HG02885 (cell line): ENCODE data around the gene TMA16.
"Not testable (repeated sequence)": the region's sequence is repeated elsewhere in the genome, so short reads cannot be mapped to it uniquely, and the experiment has no call there.

ENCODE experiments used
- ATAC-seq: cut with Tn5 transposase; IDR thresholded peaks from one replicate; pipeline ENCODE4 v1.9.1; 2021; ENCODE audit warnings: mild to moderate bottlenecking; ENCODE audit not compliant: unreplicated experiment, poor library complexity

TMA16 gene

DNA sequence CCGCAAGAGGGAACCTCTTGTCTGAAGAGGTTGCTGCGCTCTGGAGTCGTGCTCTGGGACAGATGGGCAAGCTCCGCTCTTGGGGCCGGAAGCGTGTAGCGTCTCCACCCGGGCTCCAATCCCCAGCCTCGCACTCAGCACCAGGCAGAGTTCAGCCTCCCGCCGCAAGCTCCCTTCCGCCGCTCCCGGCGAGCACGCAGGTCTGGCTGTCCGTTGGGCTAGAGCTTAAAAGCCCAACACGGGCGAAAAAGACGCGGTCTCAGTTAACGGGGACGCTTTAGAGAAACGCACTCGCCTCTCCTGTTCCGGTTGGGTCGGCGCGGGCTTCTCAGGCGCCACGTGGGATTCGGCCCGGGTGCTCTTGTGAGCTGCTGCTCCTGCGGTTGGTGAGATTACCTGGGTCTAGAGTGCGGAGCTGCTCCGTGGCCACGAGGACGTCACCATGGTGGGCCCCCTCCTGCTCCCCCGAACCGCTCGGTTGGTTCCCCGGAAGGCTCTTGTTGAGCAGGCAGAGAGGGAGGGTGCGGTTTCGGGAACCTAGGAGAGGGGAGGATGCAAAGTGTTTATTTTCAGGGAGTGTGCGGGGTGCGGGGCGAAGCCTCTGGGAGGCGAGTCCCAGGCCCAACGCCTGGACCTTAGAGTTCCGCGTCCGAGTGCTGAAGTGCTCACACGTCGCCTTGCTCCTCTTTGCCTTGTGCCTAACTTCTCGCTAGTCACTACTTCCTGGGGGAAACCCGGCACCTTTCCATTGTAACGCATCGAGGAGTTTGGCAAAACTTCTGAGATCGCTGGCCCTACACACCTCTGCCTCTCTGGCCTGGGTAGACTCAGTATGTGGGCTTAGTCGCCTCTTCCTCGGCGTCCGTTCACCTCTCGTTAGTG lies at the start of gene TMA16:
Gene TMA16, plus strand, starts transcription at position 331 of the 882 bp plus-strand sequence. Its CDS starts 112 bp downstream, at position 443.
- ATAC-seq = peak; percentile 78

DNA sequence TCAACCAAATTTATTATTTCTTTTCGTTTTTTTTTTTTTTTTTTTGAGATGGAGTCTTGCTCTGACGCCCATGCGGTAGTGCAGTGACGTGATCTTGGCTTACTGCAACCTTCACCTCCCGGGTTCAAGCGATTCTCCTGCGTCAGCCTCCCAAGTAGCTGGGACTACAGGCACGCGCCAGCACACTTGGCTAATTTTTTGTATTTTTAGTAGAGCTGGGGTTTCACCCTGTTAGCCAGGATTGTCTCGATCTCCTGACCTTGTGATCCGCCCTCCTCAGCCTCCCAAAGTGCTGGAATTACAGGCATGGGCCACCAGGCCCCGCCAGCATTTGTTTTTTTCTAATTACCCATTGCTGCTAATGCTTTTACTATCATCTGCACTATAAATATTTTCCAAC lies 47.5 kb upstream of the TMA16 start:
- not testable (repeated sequence) for ATAC-seq

DNA sequence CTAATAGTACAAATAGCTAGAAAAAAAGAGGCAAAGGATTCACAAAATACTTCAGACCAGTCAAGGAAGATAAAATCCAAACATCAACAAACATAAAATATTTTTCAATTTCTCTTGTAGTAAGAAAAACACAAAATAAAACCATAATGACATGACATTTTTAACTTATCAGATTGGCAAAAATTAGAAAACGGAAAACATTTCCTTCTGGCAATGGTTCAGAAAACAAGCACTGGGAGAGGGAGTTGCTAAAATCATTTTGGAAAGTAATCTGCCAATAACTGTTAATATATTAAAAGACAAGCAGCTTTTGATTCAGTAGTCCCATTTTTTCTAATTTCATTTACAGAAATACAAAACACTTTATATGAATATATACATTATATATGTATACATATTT lies 47.0 kb upstream of the TMA16 start:
- ATAC-seq = no peak

- no peak for ATAC-seq
Observed at GRCh38 chr4:163448540-163449203, 45.8 kb upstream of the TMA16 start.

DNA sequence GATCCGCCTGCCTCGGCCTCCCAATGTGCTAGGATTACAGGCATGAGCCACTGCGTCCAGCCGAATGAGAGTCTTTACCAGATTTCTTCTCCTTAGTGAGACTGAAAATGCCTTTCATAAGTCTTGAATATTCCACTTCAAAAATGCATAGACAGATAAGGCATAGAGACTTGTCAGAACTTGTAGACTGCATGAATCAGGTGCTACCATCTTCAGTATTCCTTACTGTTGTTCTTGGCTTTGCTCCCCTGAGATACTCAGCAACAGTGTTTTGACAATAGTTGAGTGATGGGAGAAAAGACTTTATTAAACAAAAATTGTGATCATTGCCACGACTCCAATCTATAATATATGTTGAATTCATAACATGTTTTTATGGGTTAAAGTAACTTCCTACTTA lies 31.9 kb upstream of the TMA16 start:
- ATAC-seq = no peak

DNA sequence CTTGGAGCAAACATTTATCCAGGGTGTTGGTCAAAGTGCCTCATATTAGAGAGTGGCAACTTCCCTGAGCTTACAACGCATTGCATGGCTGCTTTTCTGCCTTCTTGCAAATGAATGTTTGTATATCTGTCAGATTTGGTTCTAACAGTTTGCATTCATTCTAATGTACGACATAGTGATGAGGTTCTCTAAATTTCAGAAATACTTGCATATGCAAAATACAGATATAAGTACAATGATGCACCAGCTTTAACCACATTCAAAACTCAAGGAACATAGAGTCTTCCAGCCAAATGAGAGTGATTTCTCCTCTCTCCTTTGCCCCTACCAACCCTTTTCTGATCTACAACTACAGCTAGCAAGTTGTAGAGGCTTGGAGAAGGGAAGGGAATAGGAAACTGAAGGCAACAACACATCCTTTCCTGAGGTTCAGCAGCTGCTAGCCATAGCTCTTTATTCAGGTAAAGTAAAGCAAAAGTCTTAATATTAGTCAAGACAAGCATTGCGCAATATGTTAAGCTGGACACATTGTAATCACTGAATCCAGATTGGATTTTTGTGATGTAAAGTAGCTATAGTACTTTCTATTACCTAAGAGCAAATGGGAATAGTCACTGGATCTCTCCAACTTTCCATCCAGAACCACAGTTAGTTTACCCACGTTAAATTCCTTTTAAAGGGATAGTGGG lies 27.3 kb upstream of the TMA16 start:
- ATAC-seq = no peak

DNA sequence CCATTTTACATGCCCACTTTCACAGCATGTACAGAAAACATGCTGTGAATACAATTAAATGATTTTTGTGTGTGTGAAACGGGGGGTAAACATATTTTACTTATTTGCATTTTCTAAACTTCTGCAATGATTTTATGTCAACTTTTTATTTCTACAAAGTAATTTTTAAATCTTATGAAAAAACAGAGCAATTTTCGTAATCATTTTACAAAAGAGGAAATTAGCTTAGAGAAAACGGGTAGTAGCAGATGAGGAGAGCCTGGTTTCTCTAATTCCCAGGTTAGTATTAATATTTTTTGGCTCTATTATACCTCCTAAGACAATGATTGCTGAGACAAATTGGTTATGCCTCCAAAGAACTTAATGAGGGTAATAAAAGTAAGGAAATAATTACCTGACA lies 24.1 kb upstream of the TMA16 start:
- no peak for ATAC-seq

- ATAC-seq = no peak
Observed at GRCh38 chr4:163473130-163473529, 21.4 kb upstream of the TMA16 start.

DNA sequence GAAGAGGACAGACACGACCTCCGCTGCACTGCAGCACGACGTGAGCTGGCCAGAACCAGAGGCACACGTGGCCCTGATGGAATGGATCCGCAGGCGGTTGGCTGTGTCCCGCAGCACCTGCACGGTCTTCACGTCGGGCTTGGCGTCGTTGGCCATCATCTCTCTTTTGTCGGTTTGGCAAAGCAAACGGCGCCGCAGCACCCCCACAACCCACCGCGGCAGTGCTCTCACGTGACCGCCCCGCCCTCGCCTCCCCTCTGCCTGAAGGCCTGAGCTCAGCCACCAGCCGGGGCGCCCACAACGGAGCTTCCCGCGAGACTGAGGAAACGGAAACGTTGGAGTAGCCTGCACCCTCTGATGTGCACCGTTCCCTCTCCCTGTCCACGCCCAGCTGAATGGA lies 20.9 kb upstream of the TMA16 start, which contains the start of gene TKTL2:
Gene TKTL2, minus strand, starts transcription at position 179 of the 400 bp plus-strand sequence. Its CDS starts 20 bp downstream, at position 159.
- ATAC-seq = no peak

- no peak for ATAC-seq
Observed at GRCh38 chr4:163474027-163474426, 20.5 kb upstream of the TMA16 start.

DNA sequence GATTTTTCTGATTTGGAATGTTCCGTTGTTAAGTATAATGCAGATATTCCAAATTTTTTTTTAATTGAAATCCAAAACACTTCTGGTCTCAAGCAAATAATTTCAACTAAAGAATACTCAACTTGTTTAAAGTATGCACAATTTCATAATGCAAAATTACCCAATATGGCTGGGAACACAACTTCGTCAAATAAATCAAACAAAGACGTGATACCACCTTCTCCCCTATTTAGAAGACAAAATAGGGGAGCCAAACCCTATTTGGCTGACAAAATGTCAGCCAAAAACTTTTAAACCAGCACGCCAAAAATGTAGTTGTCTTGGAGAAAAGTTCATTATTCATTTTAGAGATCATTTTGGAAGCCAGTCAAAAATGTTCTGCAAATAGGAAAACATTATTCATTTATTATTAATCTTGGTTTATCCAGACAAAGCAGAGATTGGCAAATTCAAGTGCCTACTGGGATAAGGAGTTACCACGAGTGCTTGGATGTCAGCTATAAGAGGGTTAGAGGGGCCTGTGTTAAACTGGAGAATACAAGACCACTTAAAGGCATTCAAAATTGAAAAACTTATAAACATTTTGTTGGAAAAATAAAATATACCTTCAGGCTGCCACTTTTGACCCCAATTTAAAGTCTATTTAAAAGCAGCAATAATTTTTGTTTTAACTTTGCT lies 17.6 kb upstream of the TMA16 start:
- ATAC-seq = no peak

- ATAC-seq = peak; percentile 82
Observed at GRCh38 chr4:163482190-163482589, 12.3 kb upstream of the TMA16 start.

DNA sequence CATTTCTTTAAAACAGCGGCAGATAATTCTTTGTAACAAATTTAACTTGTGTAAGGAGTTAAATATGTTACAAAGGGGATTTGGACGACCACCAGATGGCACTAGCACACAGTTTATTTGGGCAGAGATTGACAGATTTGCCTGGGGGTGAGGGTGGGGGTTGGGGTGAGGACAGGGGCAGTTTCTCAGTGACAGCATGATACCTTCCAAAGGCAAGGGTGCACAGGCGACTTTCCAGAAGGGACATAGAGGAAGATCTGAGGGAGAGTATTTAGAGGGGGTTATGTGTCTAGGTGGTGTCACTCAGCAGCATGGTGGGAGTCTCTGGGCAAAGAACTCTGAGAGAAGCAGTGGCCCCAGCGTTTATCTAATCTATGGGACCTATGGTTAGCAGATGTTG lies 9.6 kb upstream of the TMA16 start:
- ATAC-seq = peak; percentile 54

DNA sequence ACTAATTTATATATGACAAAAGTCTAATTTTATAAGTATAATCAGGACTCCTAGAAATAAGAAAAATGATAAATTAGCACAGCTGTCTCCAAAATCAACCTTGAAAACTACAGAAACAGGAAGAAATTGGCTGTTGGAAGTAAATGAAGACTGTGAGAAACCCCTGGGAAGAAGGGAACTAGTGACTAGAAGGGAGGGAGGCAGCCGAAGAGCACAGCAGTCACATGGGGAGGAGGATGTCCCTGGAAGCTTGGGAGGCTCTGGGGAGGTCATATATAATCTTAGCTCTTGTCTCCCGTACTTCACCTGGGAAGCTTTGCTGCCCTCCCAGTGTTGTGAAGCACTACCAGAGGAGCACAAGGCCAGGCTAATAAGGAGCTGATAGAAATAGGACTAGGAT lies 8.9 kb upstream of the TMA16 start:
- ATAC-seq = no peak

GRCh38 chr4:163486321-163486720 lies 8.2 kb upstream of the TMA16 start:
- ATAC-seq = no peak

GRCh38 chr4:163489929-163490328 lies 4.6 kb upstream of the TMA16 start:
- ATAC-seq = no peak

DNA sequence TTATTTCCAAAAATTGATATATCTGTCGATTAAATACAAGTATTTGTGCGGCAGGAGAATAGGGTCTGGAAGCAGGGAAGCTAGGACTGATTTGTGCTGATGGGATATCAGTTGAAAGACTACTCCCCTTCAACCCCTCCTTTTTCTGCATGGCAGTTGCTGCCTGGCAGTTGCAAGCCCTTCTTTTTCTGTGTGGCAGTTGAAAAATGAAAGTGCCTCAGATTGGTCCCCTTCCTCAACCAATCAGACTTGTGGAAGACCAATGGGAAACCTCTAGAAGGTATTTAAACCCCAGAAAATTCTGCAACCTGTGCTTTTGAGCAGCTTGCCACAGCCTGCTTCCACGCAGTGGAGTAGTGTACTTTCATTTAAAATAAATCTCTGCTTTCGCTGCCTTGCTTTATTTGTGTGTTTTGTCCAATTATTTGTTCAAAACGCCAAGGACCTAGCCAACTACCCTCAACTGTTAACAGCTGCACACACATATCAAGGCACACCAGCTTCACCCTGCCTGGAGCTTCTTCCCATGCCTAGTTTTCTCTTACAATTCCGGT lies 1.5 kb upstream of the TMA16 start:
- no peak for ATAC-seq

DNA sequence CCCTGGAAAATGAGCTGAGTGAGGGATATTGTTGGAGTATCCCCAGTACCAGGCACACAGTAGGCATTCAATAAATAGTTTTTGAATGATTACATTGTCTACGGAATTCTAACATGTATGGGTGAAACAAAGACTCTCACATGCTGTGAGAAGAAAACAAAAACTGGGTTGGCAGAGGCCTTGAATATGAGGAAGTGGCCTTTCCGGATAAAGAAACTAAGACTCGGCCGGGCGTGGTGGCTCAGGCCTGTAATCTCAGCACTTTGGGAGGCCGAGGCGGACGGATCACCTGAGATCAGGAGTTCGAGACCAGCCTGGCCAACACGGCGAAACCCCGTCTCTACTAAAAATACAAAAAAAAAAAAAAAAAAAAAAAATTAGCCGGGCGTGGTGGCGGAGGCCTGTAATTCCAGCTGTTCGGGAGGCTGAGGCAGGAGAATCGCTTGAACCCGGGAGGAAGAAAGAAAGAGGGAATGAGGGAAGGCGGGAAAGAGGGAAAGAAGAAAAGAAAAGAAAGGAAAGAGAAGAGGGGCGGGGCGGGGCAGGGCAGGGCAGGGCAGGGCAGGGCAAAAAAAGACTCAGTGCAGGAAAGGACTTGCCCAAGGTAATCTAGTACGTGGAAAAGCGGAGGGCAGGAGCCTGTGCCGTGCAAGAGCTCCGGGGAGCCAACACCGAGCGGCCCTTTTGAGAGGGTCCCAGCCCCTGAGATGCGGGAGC lies 689 bp upstream of the TMA16 start:
- peak; percentile 18 for ATAC-seq

DNA sequence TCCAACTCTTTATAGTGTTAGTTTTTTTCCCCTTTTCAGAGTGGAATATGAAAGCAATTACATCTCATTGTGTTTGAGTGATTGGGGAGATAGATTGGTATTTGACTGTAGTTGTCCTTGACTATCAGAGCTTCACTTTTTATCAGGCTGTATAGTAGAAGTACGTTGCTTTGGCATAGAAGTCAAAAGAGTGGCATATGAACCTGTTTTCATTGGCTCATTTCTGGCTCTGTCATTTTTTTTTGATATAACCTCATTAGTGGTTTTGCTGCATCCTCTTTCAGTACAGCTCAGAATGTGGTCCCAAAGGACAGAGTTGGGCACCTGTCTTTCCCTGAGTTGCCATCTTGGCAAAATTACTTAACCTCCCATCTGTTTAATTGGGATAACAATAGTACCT lies 1.4 kb downstream of the TMA16 start:
- peak; percentile 30 for ATAC-seq
